HG02852 (cell line): Measurements from ENCODE around the gene COMMD2.

Source experiments
- ATAC-seq: cut with Tn5 transposase; IDR thresholded peaks from one replicate; pipeline ENCODE4 v1.9.1; 2021; ENCODE audit warnings: mild to moderate bottlenecking, moderate library complexity; ENCODE audit not compliant: unreplicated experiment

The COMMD2 gene

DNA sequence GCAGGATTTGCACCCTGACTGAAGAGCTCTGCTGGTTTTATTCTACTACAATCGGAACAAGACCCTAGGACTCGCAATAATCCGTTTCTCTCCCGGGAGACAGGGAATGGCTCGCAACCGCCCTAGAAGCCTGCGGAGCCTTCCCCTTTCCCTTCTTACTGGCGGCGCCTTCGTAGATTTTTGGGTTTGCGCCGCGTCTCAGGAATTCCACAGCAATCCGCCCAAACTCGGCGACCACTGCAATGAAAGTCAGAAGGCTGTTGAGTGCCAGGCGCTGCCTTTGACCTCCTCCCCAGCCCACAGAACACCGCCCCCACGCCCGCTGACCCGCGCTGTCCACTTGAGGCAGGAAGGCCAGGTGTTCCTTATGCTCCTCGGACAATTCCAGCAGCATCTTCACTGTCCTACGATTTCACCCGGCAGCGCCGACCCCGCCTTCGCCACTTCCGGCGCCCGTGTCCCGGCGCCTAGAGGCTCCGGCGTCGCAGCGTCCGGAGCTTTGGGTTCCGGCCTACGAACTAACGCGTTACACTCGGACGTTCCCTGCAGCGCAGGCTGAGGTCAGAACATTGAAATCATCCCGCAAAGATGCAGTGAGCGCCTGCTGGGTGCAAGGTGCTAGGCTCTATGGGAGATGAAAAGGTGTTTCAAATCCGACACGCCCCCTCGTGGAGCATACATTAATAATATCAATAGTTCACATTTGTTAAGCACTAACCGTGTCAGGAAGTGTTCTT, at the start of gene COMMD2:
Gene COMMD2, minus strand, starts transcription at position 439 of the 737 bp plus-strand sequence. Its CDS starts 45 bp downstream, at position 394.
- ATAC-seq: peak; percentile 99

DNA sequence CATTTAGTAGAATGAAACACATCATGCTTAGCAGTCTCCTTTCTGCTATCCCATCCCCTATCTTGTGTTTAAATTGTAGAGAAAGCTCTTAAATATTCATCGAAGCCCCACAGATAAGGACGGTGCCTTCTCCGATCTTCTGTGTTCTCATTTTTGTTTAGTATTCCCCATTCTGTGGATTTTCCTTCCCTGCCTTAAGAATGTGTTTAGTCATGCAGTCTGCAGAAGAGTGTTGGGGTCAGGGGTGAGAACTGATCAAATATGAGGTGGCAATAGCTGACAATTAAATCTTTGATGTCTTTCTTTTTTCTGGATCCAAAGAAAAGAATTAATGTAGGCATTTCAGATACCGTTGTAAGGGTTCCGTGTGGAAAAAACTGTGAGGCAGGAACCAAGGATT, 49.4 kb upstream of the COMMD2 start:
- ATAC-seq: no peak

DNA sequence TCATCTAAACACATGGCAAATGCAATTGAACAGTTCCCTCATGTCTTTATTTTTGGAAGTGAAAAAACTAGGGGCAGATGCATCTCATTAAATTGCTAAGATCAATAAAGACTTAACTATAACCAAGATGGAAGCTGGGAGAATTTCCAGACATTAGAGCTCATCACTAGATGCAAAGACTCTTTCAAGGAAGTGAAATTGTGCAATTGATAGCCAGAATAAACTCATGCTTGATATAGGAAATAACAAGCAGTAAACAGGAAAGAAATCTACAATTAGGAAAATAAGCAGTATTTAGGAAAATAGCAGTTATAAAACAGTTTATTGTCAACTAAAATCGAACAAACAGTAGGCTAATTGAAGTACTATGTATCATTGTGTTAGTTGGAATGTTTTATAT, 48.9 kb upstream of the COMMD2 start:
- no peak for ATAC-seq

GRCh38 chr3:149800693-149801092, 48.4 kb upstream of the COMMD2 start:
- ATAC-seq: no peak

- no peak for ATAC-seq
Observed at GRCh38 chr3:149796026-149796425, 43.7 kb upstream of the COMMD2 start.

- no peak for ATAC-seq
Observed at GRCh38 chr3:149792452-149793270, 40.4 kb upstream of the COMMD2 start, which contains the start of gene ANKUB1. TSS of gene ANKUB1 (minus strand) at chr3:149792554. CDS start at chr3:149792366, 188 bp downstream.

DNA sequence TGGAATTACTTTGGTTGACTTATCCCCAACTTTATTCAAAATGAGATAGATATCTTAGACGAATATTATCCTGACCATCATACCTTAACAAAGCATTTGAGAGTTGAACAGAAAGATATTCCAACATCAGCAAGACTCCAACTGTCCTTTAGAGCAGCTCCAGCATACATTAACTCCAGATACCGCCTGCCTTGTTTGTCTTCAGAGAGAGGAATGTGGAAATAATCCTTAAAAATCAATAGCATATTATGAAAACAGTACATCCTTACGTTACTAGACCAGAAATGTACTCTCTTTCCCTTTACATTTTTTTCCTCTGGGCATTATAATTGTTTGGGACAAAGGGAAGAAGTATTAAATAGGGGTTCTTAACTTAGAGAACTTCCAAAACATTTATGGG, 38.4 kb upstream of the COMMD2 start:
- ATAC-seq: no peak

- ATAC-seq: no peak
Observed at GRCh38 chr3:149790268-149790667, 38.0 kb upstream of the COMMD2 start.

DNA sequence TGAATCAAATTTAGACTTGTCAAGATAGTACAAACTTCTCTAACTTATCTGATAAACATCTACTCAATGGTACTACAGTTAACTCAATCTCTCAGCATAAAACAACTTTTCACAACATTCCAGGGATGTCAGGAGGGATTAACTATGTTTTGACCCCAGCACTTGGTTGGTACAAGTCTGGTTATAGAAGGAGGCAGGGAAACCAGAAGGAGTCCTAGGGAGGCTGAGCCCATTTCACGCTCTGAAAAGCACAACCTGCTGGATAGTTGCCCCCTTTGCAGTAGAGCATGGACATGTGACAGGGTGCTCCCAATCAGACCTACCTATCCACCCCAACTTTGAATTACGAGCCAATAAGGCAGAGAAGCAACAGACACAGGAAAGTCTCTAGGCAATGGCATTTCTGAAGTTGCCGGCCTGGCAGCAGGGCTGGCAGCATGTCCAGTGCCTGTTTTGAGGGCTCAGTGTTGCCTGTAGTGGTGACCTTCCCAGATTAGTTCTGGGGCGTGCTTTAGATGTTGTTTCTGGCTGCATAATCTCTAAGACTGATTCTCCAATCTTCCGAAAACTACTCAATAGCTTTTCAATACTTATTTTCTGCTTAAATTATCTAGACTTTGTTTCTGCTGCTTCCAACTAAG, 31.9 kb upstream of the COMMD2 start:
- no peak for ATAC-seq

- ATAC-seq: no peak
Observed at GRCh38 chr3:149783576-149783975, 31.3 kb upstream of the COMMD2 start.

- ATAC-seq: no peak
Observed at GRCh38 chr3:149781741-149782140, 29.5 kb upstream of the COMMD2 start.

GRCh38 chr3:149781211-149781610, 28.9 kb upstream of the COMMD2 start:
- no peak for ATAC-seq

- ATAC-seq: no peak
Observed at GRCh38 chr3:149777414-149778214, 25.3 kb upstream of the COMMD2 start.

DNA sequence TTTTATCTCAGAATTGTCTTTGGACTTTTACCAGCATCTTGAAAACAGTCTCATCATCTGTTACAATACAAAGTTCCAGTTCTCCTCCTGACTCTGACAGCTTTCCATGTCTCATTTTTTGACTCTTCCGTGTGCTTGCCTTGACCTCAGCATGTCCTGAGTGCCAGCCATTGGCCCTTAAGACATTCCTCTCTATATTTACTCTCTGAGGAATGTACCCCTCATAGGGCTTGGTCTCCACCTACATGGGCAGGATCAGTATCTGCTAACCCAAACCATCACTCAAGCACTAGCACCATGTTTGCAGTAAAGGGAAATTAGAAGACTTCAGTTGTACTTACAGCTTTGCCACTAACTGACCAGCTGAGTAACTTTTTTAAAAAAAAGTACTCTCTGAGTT, 23.9 kb upstream of the COMMD2 start:
- no peak for ATAC-seq

DNA sequence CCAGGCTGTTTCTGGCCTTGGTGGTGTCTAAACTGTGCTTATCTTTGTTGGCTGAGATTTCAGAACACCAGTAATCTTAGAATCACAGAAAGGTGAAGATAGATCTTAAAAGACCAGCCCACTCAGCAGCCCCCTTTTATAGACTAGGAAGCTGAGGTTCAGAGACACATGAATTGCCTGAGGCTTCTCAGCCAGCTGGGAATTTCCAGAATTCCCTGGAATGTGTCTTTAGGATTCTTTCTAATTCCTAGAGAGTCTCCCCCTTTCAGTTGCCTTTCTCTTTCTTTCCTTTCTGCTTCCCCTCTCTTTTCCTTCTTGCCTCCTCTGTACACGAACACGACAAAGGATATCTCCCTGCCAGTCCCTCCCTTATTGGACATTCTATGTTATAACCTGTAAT, 20.6 kb upstream of the COMMD2 start:
- ATAC-seq: no peak

DNA sequence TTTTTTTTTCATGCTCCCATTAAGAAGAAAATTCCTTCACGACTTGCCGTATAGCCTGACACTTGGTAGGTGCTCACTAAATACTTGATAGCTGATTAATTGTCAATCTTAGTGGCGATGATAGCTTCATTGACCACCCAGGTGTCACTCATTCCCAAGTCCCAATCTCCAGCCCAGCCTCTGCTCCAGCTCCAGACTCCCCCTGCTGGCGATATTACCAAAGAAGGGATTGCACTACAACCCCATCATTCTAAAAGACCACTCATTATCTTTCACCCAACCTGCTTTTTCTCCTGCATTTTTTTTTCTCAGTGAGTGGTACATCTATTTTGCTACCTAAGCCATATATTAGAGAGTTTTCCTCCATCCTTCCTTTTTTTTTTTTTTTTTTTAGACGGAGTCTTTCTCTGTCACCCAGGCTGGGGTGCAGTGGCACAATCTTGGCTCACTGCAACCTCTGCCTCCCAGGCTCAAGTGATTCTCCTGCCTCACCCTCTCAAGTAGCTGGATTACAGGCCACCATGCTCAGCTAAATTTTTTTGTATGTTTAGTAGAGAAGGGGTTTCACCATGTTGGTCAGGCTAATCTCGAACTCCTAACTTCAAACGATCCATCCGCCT, 19.5 kb upstream of the COMMD2 start:
- peak; percentile 75 for ATAC-seq

DNA sequence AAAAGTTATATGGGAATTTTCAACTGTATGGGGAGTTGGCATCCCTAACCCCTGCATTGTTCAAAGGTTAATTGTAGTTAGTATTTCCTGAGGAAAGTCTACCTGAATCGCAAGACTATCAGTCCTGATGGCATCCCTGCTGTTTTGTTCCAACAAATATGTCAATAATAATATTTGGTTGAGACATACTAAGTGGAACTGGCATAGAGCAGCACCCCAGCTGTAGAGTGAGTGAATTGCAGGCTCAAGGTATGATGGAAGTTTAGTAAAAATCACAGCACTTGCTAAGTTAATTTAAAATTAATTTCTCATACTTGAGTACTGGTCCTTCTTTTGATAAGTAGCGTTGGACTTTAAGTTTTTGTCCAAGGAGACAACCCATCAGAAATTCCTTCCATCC, 18.0 kb upstream of the COMMD2 start:
- ATAC-seq: no peak

DNA sequence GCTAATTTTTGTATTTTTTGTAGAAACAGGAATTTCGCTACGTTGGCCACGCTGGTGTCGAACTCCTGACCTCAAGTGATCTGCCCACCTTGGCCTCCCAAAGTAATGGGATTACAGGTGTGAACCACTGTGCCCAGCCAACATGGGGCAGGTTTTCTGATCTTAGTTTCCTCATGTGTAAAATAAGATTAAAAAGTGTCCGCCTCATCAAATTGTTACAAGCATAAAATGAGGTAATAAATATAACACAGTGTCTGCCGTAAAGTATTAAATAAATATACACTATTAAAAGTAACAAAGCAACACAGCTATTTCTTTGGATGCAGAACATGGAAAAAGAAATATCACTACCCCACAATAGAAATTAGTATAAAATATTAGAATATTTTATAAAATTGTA, 16.4 kb upstream of the COMMD2 start:
- no peak for ATAC-seq

DNA sequence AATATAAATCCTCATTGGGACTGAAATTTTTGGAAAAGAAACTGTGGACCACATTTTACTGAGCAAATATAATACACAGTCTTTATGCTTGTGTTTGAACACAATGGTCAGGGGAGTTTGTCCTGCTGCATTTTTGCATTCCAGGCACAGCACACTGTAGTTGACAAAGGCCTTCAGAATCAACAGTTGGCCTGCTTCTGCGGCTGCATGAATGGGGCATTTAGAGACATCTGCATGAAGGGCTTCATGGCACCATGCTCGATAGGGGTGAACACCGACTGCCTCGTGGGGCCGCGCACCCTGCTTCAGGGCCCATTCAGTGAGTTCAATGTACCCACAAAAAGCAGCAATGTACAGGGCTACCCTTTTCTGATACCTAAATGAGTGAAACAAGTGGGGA, 15.4 kb upstream of the COMMD2 start:
- no peak for ATAC-seq

- no peak for ATAC-seq
Observed at GRCh38 chr3:149765762-149766334, 13.6 kb upstream of the COMMD2 start.
